HG02571 (cell line): ENCODE measurements around the gene WDR59.

Source experiments
- ATAC-seq: cut with Tn5 transposase; IDR thresholded peaks from one replicate; pipeline ENCODE4 v1.9.1; 2021; ENCODE audit warnings: mild to moderate bottlenecking, moderate library complexity; ENCODE audit not compliant: unreplicated experiment

Gene WDR59

DNA sequence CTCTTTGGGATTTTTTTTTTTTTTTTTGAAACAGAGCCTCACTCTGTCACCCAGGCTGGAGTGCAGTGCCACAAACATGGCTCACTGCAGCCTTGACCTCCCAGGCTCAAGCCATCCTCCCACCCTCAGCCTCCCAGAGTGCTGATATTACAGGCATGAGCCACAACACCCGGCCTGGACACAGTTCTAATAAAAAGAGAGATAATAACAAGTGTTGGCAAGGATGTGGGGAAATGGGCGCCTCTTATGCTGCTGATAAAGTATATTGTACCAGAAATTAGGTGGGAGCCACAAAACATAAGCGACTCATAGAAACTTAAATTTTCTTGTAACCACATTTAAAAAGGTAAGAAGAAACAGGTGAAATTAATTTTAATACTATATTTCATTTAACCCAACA lies 159.9 kb downstream of the WDR59 start:
- no peak for ATAC-seq
